Spleen (tissue), 7 donors: Measurements from ENCODE around the gene PCED1B.

Source experiments
- POLR2A ChIP-seq, 3 donors: fragments of 450-650 bp; IDR thresholded peaks; one replicate each; pipeline ENCODE4 v1.5.1; 2017; ENCODE audit warnings: antibody characterized with exemption in 3 of 3, mild to moderate bottlenecking in 1 of 3
- POLR2AphosphoS5 ChIP-seq, 3 donors: sonication (generic); formaldehyde crosslinking; IDR thresholded peaks; one replicate each; pipeline ENCODE4 v1.5.1; 2017; ENCODE audit warnings: antibody characterized with exemption in 3 of 3
- TF ChIP-seq, protein P1 (sequence below), 11 experiments: fragments of 200-600 bp in 7 of 11; fragments of 450-650 bp in 4 of 11; sonication (generic) in 4 of 11; IDR thresholded peaks in 8 of 11; conservative IDR thresholded peaks in 3 of 11; 1 replicate in 7 of 11; 2 replicates in 4 of 11; pipeline versions ENCODE4 v1.4.0 to v1.8.0; 2016 to 2021; ENCODE audit warnings: antibody characterized with exemption in 11 of 11, inconsistent platforms in 4 of 11, mild to moderate bottlenecking in 1 of 11
- donor health status: DM: no; HTN: no; CAD: no; lungs with moderate emphysema.
- donor health status: DM: no; HTN: no; CAD: no.
- donor health status: DM: no; HTN: no; CAD: no.

DNA sequence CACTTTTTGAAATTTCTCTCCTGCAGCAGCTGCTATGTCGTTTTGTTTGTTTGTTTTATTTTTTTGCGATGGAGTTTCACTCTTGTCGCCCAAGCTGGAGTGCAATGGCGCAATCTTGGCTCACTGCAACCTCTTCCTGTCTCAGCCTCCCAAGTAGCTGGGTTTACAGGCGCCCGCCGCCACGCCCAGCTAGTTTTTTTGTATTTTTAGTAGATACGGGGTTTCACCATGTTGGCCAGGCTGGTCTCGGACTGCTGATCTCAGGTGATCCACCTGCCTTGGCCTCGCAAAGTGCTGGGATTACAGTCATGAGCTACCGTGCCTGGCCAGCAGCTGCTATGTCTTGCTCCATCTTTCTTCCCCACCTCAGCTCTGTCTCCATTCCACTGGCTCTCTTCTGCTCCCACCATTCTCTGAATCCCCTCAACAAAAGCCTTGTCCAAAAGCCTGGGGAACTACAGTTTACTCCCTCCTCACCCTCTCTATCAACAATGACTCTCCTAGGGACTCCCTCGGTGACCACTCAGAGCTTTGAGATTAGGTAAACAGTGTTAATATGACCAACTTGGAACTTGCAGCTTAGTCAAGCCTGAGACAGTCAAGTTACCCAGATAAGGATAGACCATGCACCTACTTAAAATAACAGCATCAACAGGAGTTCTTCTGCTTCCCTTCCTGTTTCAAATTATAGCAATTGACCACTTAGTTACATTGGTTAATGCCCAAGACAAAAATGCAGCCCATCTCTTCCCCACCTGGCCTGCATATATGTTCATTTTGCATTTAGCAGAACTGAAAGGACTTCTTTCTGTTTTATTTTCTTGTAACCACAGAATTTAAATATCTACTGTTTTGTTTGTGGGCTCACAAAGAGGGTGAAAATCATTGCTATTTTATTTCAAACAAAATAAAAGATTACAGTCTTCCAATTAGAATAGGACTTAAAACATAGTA, 189.4 kb downstream of the PCED1B start:
- TF ChIP-seq, protein P1, sequence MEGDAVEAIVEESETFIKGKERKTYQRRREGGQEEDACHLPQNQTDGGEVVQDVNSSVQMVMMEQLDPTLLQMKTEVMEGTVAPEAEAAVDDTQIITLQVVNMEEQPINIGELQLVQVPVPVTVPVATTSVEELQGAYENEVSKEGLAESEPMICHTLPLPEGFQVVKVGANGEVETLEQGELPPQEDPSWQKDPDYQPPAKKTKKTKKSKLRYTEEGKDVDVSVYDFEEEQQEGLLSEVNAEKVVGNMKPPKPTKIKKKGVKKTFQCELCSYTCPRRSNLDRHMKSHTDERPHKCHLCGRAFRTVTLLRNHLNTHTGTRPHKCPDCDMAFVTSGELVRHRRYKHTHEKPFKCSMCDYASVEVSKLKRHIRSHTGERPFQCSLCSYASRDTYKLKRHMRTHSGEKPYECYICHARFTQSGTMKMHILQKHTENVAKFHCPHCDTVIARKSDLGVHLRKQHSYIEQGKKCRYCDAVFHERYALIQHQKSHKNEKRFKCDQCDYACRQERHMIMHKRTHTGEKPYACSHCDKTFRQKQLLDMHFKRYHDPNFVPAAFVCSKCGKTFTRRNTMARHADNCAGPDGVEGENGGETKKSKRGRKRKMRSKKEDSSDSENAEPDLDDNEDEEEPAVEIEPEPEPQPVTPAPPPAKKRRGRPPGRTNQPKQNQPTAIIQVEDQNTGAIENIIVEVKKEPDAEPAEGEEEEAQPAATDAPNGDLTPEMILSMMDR (IDR thresholded peaks at IDR 0.05 in 8 of 11, conservative IDR thresholded peaks at IDR 0.05 in 3 of 11): no peak
- TF ChIP-seq POLR2A (IDR thresholded peaks at IDR 0.05) (no peak), POLR2AphosphoS5 (IDR thresholded peaks at IDR 0.05) (no peak)
